Fibroblast of peridontal ligament (primary cell): ENCODE results near the gene RAB3GAP2.
"Not testable (repeated sequence)": the region's sequence is repeated elsewhere in the genome, so short reads cannot be mapped to it uniquely, and the experiment has no call there.

Source experiments
- DNase-seq: peaks from one replicate; pipeline ENCODE4 v3.0.0-alpha.2; 2010; ENCODE audit errors: extremely low read depth

The RAB3GAP2 gene

DNA sequence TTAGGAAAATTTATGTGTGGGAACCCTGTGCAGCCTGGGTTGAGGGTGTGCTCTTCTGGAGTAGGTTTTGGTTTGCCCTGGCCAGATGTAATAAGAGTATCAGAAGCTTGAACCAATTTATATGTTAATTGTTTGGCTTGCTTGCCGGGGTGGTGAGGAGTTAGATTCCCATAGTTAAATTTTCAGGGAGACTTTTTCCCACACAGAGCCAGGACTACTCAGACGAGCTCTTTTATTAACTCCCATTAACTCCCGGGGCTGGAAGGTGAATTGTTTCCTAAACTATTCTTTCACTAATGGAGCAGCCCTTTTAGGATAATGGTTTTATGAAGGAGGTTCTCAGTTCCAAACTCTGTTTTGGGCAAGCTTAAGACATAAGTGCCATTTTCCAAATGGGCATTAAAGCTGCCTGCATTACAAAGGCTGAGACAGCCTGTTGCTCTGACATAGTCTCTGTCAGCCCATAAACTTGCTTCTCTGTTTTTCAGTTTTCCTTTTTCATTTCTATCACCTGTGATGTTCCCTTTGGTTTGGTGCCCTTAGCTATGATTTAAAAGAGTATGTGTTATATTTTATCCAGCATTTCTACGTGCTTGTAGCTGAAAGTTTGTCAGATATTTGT, 18.0 kb upstream of the RAB3GAP2 start:
- DNase-seq, result no peak

DNA sequence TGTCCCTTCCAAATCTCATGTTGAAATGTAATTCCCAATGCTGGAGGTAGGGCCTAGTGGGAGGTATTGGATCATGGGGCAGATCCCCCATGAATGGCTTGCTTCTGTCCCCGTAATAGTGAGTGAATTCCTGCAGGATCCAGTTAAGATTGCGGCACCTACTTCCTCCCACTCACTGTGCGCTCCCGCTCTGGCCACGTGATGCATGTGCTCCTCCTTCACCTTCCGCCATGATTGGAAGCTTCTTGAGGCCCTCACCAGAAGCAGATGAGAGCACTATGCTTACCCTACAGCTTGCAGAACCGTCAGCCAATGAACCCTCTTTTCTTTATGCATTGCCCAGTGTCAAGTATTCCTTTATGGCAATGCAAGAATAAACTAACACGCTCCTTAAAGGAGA, 14.9 kb upstream of the RAB3GAP2 start:
- no peak for DNase-seq

GRCh38 chr1:220283625-220284024, 11.4 kb upstream of the RAB3GAP2 start:
- DNase-seq, result no peak

- peak; percentile 48 for DNase-seq
Observed at GRCh38 chr1:220281159-220281574, 8.9 kb upstream of the RAB3GAP2 start.

- no peak for DNase-seq
Observed at GRCh38 chr1:220280249-220280648, 8.0 kb upstream of the RAB3GAP2 start.

DNA sequence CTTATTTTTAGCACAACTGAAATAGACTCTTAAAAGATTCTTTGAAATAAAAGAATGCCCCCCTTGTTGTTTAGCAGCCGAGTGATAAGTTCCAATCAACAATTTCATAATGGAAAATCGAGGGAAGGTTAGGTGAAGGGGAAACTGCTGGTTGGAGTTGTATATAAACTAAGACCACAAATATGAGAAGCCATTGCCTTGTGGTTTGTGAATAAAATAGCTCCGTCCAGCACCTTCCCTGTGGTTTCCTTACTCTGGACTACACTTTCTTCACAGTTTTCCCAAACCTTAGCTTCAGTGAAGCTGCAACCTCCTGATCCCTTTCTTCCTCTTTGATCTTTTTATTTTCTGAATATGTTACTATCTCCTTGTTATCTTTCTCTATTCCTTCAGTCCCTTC, 6.7 kb upstream of the RAB3GAP2 start:
- DNase-seq, result peak; percentile 30

- no peak for DNase-seq
Observed at GRCh38 chr1:220275430-220275829, 3.2 kb upstream of the RAB3GAP2 start.

GRCh38 chr1:220274251-220274855, 2.1 kb upstream of the RAB3GAP2 start:
- DNase-seq, result peak; percentile 43

DNA sequence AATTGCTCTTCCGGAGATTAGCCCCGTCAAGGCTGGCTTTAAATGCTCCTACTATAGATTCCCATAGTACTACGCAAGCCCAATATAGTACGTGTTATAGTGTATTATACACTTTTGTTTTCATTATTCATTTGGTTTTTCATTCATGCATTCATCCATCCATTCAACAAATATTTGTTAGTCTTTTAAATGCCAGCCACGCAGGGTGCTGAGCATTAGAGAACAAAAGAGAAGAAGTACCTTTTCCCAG, 513 bp upstream of the RAB3GAP2 start:
- no peak for DNase-seq

- peak; percentile 27 for DNase-seq
Observed at GRCh38 chr1:220271706-220272046, 577 bp downstream of the RAB3GAP2 start.

DNA sequence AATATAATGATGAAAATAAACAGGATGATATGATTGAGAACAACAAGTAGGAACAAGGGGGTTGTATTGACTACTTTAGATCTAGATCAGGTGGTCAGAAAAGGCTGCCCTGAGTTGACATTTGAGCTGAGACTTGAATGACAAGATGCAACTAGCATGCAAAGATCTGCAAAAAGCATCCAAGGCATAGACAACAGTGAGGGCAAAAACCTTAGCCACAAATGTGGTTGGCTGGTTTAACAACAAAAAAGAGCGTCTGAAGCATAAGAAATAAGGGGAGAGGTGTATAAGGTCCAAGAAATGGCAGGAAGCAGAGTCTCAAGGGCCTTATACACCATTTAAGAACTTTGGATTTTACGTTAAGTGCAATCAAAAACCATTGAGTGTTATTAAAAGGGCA, 3.2 kb downstream of the RAB3GAP2 start:
- DNase-seq, result no peak

GRCh38 chr1:220267630-220268029, 4.6 kb downstream of the RAB3GAP2 start:
- DNase-seq, result no peak

GRCh38 chr1:220260228-220260627, 12.0 kb downstream of the RAB3GAP2 start:
- not testable (repeated sequence) for DNase-seq

DNA sequence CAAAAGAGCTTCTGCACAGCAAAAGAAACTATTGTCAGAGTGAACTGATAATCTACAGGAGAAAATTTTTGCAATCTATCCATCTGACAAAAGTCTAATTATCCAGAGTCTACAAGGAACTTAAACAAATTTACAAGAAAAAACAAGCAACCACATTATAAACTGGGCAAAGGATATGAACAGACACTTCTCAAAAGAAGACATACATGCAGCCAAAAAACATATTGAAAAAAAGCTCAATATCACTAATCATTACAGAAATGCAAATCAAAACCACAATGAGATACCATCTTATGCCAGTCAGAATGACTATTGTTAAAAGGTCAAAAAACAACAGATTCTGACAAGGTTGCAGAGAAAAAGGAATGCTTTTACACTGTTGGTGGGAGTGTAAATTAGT, 12.5 kb downstream of the RAB3GAP2 start:
- not testable (repeated sequence) for DNase-seq

DNA sequence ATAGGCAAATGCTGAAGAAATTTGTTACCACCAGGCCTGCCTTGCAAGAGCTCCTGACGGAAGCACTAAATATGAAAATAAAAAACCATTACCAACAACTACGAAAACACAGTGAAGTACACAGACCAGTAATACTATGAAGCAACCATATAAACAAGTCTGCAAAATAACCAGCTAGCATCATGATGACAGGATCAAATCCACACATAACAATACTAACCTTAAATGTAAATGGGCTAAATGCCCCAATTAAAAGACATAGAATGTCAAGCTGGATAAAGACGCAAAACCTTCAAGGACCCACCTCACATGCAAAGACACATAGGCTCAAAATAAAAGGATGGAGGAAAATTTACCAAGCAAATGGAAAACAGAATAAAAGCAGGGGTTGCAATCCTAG, 16.1 kb downstream of the RAB3GAP2 start:
- not testable (repeated sequence) for DNase-seq

DNA sequence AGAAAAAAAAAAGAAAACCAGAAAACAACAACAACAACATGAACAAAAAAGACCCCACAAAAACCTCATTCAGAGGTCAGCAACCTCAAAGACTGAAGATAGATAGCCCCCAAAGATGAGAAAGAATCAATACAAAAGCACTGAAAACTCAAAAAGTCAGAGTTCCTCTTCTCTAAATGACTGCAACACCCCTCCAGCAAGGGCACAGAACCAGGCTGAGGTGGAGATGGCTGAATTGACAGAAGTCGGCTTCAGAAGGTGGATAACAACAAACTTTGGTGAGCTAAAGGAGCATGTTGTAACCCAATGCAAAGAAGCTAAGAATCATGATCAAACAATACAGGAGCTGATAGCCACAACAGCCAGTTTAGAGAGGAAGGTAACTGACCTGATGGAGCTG, 17.0 kb downstream of the RAB3GAP2 start:
- no peak for DNase-seq

DNA sequence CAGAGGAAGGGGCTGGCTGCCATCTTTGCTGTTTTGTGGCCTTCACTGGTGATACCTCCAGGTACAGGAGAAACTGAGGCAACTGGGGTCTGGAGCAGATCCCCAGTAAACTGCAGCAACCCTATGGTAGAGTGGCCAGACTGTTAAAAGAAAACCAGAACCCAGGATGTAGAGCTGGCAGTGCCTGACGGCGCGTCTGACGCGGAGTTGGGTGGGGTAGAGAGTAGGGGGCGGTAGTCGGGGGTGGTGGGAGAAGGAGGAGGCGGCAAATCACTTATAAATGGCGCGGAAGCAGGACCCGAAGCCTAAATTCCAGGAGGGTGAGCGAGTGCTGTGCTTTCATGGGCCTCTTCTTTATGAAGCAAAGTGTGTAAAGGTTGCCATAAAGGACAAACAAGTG, 19.0 kb downstream of the RAB3GAP2 start:
- DNase-seq, result not testable (repeated sequence)

- no peak for DNase-seq
Observed at GRCh38 chr1:220251272-220251671, 21.0 kb downstream of the RAB3GAP2 start.

DNA sequence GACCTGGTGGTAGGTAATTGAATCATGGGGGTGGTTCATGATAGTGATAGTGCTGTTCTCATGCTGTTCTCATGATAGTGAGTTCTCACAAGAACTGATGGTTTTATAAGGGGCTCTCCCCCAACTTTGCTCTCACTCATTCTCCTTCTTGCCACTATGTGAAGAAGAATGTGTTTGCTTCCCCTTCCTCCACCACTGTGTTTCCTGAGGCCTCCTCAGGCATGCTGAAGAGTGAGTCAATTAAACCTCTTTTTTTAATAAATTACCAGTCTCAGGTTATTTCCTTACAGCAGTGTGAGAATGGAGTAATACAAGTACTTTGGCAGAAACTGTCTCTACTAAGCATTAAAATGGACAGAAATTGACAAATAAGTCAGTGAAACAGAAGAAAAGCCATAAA, 21.6 kb downstream of the RAB3GAP2 start:
- no peak for DNase-seq

DNA sequence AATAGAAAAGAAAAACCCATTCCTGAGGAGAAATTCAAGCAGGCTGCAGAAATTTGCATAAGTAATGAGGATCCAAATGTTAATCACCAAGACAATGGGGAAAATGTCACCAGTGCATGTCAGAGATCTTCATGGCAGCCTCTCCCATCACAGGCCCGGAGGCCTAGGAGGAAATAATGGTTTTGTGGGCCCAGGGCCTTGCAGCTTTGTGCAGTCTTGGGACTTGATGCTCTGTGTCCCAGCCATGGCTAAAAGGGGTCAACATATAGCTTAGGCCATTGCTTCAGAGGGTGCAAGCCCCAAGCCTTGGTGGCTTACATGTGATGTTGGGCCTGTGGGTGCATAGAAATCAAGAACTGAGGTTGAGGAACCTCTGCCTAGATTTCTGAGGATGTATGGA, 22.7 kb downstream of the RAB3GAP2 start:
- DNase-seq, result no peak

DNA sequence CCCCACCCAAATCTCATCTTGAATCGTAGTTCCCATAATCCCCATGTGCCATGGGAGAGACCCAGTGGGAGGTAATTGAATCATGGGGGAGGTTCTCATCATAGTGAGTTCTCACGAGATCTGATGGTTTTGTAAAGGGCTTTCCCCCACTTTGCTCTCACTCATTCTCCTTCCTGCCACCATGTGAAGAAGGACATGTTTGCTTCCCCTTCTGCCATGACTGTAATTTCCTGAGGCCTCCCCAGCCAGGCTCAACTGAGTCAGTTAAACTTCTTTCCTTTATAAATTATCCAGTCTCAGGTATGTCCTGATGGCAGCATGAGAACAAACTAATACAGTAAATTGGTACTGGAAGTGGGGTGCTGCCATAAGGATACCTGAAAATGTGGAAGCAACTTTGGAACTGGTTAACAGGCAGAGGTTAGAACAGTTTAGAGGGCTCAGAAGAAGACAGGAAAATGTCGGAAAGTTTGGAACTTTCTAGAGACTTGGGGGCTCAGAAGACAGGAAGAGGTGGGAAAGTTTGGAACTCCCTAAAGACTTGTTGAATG, 23.5 kb downstream of the RAB3GAP2 start:
- not testable (repeated sequence) for DNase-seq

GRCh38 chr1:220245900-220246299, 26.4 kb downstream of the RAB3GAP2 start:
- not testable (repeated sequence) for DNase-seq

DNA sequence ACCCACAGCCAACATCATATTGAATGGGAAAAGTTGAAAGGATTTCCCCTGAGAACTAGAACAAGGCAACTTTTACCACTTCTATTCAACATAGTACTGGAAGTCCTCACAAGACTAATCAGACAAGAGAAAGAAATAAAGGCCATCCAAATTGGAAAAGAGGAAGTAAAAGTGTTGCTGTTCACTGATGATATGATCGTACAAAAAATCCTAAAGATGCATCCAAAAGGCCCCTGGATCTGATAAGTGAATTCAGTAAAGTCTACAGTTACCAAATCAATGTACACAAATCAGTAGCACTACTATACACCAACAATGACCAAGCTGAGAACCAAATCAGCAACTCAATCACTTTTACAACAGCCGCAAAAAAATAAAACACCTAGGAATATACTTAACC, 28.3 kb downstream of the RAB3GAP2 start:
- no peak for DNase-seq

DNA sequence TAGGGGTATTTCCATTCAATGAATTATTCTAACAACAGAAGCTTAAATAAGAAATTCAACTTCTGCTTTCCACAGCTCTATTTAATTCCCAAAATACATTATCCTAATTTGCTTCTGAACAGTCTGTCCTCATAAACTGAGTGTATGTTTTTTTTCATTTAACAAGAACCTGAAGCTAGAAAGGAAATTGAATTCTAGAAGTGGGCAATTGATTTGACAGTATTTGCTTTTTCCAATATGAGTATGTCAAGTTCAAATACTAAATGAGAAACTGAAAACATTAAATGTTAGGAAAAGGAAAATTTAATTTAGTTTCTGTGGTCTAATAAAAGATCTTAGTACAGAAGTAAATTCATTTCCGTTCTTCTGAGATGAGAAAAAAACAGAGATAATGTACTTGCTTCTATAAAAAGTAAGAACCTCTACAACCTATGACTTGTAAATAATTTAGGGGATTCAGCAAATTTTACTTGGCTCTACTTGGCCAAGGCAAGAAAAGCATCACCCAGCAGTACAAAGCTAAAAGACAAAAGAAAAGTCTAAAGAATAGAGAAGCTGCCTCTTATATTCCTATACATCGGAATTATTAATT, 31.1 kb downstream of the RAB3GAP2 start:
- no peak for DNase-seq
